Adrenal gland (tissue), 5 donors: Measurements from ENCODE around the gene TRIM24.

Source experiments
- POLR2A ChIP-seq, 2 donors: fragments of 450-650 bp; IDR thresholded peaks; one replicate each; pipeline ENCODE4 v1.6.1; 2017; ENCODE audit warnings: antibody characterized with exemption in 2 of 2, mild to moderate bottlenecking in 2 of 2, moderate library complexity in 1 of 2
- TF ChIP-seq, protein P1 (sequence below), 6 experiments: fragments of 450-650 bp in 4 of 6; fragments of 200-600 bp in 2 of 6; sonication (generic) in 1 of 6; IDR thresholded peaks; 1 replicate in 5 of 6; 2 replicates in 1 of 6; pipeline versions ENCODE4 v1.5.1 to v1.8.0; 2016 to 2021; ENCODE audit warnings: antibody characterized with exemption in 6 of 6, mild to moderate bottlenecking in 2 of 6, moderate library complexity in 1 of 6
- donor health status: DM: no; HTN: no; CAD: no.

DNA sequence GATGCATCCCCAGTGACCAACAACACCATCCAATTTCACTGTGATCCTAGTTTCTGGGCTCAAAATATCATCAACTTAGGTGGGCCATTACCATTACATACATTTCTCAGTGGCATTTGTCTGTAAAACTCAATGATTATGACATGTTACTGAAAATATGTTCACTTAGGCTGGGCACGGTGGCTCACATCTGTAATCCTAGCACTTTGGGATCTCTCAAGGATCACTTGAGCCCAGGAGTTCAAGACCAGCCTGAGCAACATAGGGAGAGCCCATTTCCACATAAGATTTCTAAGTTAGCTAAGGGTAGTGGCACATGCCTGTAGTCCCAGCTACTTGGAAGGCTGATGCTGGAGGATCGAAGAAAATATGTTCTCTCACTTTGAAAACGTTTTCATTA lies 91.0 kb downstream of the TRIM24 start:
- TF ChIP-seq, protein P1, sequence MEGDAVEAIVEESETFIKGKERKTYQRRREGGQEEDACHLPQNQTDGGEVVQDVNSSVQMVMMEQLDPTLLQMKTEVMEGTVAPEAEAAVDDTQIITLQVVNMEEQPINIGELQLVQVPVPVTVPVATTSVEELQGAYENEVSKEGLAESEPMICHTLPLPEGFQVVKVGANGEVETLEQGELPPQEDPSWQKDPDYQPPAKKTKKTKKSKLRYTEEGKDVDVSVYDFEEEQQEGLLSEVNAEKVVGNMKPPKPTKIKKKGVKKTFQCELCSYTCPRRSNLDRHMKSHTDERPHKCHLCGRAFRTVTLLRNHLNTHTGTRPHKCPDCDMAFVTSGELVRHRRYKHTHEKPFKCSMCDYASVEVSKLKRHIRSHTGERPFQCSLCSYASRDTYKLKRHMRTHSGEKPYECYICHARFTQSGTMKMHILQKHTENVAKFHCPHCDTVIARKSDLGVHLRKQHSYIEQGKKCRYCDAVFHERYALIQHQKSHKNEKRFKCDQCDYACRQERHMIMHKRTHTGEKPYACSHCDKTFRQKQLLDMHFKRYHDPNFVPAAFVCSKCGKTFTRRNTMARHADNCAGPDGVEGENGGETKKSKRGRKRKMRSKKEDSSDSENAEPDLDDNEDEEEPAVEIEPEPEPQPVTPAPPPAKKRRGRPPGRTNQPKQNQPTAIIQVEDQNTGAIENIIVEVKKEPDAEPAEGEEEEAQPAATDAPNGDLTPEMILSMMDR (IDR thresholded peaks at IDR 0.05), result no peak
- TF ChIP-seq POLR2A (IDR thresholded peaks at IDR 0.05), result no peak
